PFSK-1 (cell line): ENCODE measurements around the gene PPP4C.

Source experiments
- TAF1 ChIP-seq: IDR thresholded peaks from 2 replicates; pipeline ENCODE4 v1.6.1; 2012; ENCODE audit warnings: low read length, control low read depth, borderline replicate concordance; ENCODE audit not compliant: insufficient read depth
- TF ChIP-seq, protein P1 (sequence below), 2 experiments: IDR thresholded peaks; 2 replicates each; pipeline versions ENCODE4 v1.6.1 to v1.8.0; 2011 to 2012; ENCODE audit warnings: low read depth in 2 of 2, low read length in 2 of 2, control low read depth in 1 of 2, inconsistent platforms in 1 of 2, mild to moderate bottlenecking in 1 of 2, moderate library complexity in 1 of 2; ENCODE audit not compliant: insufficient read depth in 1 of 2

DNA sequence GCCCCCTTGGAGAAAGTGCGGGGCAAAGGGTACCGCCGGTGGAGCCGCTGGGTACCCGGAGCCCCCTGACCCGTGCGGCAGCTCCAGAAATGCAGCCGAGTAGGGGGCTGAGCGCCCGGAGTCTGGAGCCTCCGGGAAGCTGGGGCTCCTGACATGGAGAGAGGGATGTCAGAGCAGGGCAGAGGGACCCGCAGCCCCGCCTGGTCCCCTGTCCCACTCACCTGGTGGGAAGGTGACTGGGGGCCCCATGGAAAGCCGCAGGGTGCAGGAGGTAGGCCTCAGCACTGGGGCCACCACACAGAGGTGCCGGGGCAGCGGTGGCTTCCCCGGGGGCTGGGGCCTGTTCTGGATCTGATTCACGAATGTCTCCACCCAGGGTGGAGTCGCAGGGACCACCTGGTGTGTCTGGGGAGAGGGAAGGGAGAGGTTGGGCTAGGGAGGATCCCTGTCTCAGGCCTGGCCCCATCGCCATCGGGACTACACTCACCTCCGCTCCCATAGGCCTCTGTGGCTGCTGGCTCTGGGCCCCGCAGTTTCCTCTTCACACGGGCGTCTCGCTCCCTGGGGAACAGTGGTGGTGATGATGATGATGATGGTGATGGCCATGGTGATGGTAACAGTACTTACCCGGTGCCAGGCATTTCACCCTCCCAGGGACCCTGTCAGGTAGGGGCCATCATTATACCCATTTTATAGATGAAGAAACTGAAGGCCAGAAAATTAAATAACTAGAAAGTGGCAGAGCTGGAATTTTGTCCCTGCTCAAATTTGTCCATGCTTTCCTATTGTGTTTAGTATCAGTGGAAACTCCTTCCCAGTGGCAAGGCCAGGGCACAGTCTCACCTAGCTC lies 10.7 kb downstream of the PPP4C start:
- TF ChIP-seq, protein P1, sequence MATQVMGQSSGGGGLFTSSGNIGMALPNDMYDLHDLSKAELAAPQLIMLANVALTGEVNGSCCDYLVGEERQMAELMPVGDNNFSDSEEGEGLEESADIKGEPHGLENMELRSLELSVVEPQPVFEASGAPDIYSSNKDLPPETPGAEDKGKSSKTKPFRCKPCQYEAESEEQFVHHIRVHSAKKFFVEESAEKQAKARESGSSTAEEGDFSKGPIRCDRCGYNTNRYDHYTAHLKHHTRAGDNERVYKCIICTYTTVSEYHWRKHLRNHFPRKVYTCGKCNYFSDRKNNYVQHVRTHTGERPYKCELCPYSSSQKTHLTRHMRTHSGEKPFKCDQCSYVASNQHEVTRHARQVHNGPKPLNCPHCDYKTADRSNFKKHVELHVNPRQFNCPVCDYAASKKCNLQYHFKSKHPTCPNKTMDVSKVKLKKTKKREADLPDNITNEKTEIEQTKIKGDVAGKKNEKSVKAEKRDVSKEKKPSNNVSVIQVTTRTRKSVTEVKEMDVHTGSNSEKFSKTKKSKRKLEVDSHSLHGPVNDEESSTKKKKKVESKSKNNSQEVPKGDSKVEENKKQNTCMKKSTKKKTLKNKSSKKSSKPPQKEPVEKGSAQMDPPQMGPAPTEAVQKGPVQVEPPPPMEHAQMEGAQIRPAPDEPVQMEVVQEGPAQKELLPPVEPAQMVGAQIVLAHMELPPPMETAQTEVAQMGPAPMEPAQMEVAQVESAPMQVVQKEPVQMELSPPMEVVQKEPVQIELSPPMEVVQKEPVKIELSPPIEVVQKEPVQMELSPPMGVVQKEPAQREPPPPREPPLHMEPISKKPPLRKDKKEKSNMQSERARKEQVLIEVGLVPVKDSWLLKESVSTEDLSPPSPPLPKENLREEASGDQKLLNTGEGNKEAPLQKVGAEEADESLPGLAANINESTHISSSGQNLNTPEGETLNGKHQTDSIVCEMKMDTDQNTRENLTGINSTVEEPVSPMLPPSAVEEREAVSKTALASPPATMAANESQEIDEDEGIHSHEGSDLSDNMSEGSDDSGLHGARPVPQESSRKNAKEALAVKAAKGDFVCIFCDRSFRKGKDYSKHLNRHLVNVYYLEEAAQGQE (IDR thresholded peaks at IDR 0.05; ENCODE audit: insufficient read depth in 1 of 2, low read depth in 2 of 2, low read length in 2 of 2), result no peak
- no peak for TF ChIP-seq TAF1
